Measurements from ENCODE around the gene BAHCC1. TPM values are rescaled to one million over a fixed set of nuclear protein-coding genes. Genes with fewer than 3 reads are reported as not detected.
"Not testable (repeated sequence)": the region's sequence is repeated elsewhere in the genome, so short reads cannot be mapped to it uniquely, and the experiment has no call there.

Gene BAHCC1
- total RNA-seq, 1 experiment from 2014 or later, result 8.7 TPM

DNA sequence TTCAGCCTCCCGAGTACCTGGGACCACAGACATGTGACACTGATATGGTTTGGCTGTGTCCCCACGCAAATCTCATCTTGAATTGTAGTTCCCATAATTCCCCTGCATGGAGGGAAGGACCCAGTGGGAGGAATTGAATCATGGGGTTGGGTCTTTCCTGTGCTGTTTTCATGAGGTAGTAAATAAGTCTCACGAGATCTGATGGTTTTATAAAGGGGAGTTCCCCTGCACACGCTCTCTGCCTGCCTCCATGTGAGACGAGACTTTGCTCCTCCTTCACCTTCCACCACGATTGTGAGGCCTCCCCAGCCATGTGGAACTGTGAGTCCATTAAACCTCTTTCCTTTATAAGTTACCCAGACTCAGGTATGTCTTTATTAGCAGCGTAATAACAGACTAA, 33.3 kb upstream of the BAHCC1 start:
- not testable (repeated sequence) for H3K27me3 ChIP-seq (ENCODE audit: control insufficient read depth, insufficient read depth, low read length); DNase-seq; H3K4me3 ChIP-seq (ENCODE audit: insufficient read depth, low read depth, low read length); H3K36me3 ChIP-seq (replicated peaks; ENCODE audit: control insufficient read depth, insufficient read depth, low read length)

- peaks cover 2% of the 10 kb centered on the region; the same call in 1 of the 2 replicates for H3K27me3 ChIP-seq (ENCODE audit: control insufficient read depth, insufficient read depth, low read length)
- H3K36me3 ChIP-seq (replicated peaks; ENCODE audit: control insufficient read depth, insufficient read depth, low read length), result no peaks in the 10 kb centered on the region
- DNase-seq, result no peak
- no peak overlapping the region for H3K4me3 ChIP-seq (ENCODE audit: insufficient read depth, low read depth, low read length)
Observed at GRCh38 chr17:81364278-81365147, 30.7 kb upstream of the BAHCC1 start.

GRCh38 chr17:81365148-81365600, 30.1 kb upstream of the BAHCC1 start:
- H3K27me3 ChIP-seq (ENCODE audit: control insufficient read depth, insufficient read depth, low read length), result peaks cover 2% of the 10 kb centered on the region; the same call in 1 of the 2 replicates
- H3K4me3 ChIP-seq (ENCODE audit: insufficient read depth, low read depth, low read length), result peak overlapping the region; percentile 8
- no peaks in the 10 kb centered on the region for H3K36me3 ChIP-seq (replicated peaks; ENCODE audit: control insufficient read depth, insufficient read depth, low read length)
- DNase-seq, result peak; percentile 89

DNA sequence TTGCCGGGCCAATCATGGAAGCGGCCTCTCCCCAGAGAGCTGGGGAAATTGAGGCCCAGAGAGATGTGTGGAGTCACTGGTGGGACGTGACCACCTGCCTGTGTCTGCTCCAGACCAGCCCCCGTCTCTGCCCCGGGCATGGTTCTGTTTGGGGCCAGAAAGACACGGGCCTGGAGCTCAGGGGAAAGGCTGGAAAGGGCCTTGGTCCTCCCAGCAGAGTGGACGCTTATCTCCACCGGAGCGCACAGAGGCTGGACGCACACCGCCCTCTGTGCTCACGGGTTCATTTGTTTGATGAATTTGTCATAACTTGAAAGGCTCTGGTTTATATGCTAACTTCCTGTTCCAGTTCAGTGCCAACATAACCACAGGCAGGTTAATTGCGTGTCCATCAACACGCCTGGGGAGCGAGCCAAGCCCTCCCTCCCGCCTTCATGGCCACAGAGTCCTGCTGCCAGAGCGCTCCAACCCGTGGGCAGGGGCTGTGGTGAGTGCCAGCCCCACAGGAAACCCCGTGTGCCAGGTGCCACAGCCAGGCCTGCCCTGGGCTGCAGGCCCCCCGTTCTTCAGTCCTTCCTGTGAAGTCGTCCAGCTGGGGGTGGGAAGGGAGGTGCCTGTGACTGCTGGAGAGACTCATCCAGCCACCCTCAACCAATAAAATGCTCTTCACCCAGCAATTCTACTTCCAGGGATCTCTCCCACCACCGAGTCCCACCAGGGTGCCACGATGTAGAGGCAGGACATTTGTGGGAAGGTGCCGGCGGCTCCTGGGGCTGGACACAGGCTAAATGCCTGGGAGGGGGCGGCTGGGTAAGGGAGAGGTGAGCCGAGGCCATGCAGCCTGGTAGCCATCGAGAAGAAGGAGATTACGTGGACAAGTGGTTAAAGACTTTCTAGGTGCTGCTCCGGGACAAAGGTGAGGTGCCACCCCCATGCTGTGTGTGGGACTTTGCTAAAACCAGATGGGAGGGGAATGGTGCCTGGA, 29.4 kb upstream of the BAHCC1 start:
- DNase-seq, result no peak
- Histone ChIP-seq H3K36me3 (replicated peaks; ENCODE audit: control insufficient read depth, insufficient read depth, low read length) (no peaks in the 10 kb centered on the region), H3K4me3 (ENCODE audit: insufficient read depth, low read depth, low read length) (no peak overlapping the region), H3K27me3 (ENCODE audit: control insufficient read depth, insufficient read depth, low read length) (peaks cover 2% of the 10 kb centered on the region; the same call in 1 of the 2 replicates)

DNA sequence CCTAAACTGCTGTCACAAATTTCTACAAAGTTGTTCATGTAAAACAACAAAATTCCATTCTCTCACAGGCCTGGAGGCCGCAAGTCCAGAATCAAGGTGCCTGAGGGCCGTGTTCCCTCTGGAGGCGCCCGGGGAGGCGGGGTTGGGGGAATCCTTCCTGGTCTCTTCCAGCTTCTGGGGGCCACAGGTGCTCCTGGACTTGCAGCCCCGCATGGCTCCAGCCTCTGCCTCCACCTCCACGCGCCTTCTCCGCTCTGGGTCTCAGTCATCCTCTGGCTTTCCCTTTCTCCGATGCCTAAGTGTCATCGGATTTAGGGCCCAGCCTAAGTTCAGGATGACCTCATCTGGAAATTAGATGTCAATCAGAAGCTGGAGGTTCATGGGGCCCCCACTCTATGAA, 28.6 kb upstream of the BAHCC1 start:
- H3K4me3 ChIP-seq (ENCODE audit: insufficient read depth, low read depth, low read length), result no peak overlapping the region
- peaks cover 2% of the 10 kb centered on the region; the same call in 1 of the 2 replicates for H3K27me3 ChIP-seq (ENCODE audit: control insufficient read depth, insufficient read depth, low read length)
- no peaks in the 10 kb centered on the region for H3K36me3 ChIP-seq (replicated peaks; ENCODE audit: control insufficient read depth, insufficient read depth, low read length)
- no peak for DNase-seq

GRCh38 chr17:81367171-81367570, 28.1 kb upstream of the BAHCC1 start:
- H3K36me3 ChIP-seq (replicated peaks; ENCODE audit: control insufficient read depth, insufficient read depth, low read length), result no peaks in the 10 kb centered on the region
- no peak overlapping the region for H3K4me3 ChIP-seq (ENCODE audit: insufficient read depth, low read depth, low read length)
- H3K27me3 ChIP-seq (ENCODE audit: control insufficient read depth, insufficient read depth, low read length), result peaks cover 2% of the 10 kb centered on the region; the same call in 1 of the 2 replicates
- DNase-seq, result no peak

- Histone ChIP-seq H3K4me3 (ENCODE audit: insufficient read depth, low read depth, low read length) (no peak overlapping the region), H3K27me3 (ENCODE audit: control insufficient read depth, insufficient read depth, low read length) (peaks cover 2% of the 10 kb centered on the region; the same call in 1 of the 2 replicates)
- DNase-seq, result no peak
Observed at GRCh38 chr17:81368161-81369022, 26.9 kb upstream of the BAHCC1 start.

DNA sequence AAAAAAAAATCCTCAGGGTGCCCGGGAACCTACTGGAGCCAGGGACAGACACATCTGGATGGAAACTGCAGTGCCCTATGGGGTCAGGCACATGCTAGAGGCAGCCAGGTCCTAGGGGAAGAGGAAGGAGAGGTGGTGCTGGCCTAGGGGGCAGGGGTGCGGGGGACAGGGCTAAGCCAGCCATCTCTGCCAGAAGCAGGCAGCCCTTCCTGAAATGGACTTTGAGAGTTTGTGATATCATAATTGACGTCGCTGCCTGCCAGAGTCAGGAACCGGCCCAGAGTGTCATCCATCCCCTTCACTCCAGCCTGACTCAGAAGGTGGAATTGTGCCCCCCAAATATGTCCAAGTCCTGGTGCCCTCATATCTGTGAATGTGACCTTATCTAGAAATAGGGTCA, 25.0 kb upstream of the BAHCC1 start:
- Histone ChIP-seq H3K27me3 (ENCODE audit: control insufficient read depth, insufficient read depth, low read length) (no peaks in the 10 kb centered on the region), H3K4me3 (ENCODE audit: insufficient read depth, low read depth, low read length) (no peak overlapping the region), H3K36me3 (replicated peaks; ENCODE audit: control insufficient read depth, insufficient read depth, low read length) (no peaks in the 10 kb centered on the region)
- no peak for DNase-seq

More at GRCh38 chr17:81368161-81369022, 26.9 kb upstream of the BAHCC1 start:
- H3K36me3 ChIP-seq (replicated peaks; ENCODE audit: control insufficient read depth, insufficient read depth, low read length), result no peaks in the 10 kb centered on the region

GRCh38 chr17:81371910-81372760, 23.1 kb upstream of the BAHCC1 start:
- Histone ChIP-seq H3K36me3 (replicated peaks; ENCODE audit: control insufficient read depth, insufficient read depth, low read length) (no peaks in the 10 kb centered on the region), H3K27me3 (ENCODE audit: control insufficient read depth, insufficient read depth, low read length) (no peaks in the 10 kb centered on the region), H3K4me3 (ENCODE audit: insufficient read depth, low read depth, low read length) (no peak overlapping the region)
- DNase-seq, result peak; percentile 87

DNA sequence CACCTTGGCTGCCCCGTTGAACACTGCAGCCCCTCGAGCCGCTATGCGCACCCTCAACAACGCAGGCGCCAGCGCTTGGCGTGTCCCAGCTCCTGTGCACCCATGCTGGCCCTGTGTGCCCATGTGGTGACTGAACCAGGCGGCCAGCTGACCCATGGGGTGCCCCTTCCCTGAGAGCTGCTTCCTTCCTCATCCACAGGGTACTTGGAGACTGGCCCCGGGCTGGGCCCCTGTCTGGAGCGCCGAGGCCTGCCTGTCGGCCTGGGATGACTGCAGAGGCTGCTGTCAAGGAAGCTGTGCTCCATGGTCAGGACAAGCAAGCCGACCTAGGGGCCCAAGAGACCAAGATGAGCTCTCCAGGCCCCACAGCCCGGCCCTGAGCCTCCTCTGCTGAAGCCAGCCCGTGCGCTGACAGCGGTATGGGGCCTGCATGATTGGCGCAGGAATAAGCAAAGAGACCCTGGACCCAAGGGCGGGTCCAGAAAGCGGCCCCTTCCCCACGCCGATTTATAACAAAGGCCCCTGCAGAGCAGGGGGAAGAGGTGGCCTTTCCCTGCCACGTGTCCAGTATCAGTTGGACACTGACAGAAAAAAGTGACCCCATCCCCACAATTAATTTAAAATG, 21.6 kb upstream of the BAHCC1 start:
- Histone ChIP-seq H3K36me3 (replicated peaks; ENCODE audit: control insufficient read depth, insufficient read depth, low read length) (no peaks in the 10 kb centered on the region), H3K27me3 (ENCODE audit: control insufficient read depth, insufficient read depth, low read length) (no peaks in the 10 kb centered on the region), H3K4me3 (ENCODE audit: insufficient read depth, low read depth, low read length) (no peak overlapping the region)
- no peak for DNase-seq

DNA sequence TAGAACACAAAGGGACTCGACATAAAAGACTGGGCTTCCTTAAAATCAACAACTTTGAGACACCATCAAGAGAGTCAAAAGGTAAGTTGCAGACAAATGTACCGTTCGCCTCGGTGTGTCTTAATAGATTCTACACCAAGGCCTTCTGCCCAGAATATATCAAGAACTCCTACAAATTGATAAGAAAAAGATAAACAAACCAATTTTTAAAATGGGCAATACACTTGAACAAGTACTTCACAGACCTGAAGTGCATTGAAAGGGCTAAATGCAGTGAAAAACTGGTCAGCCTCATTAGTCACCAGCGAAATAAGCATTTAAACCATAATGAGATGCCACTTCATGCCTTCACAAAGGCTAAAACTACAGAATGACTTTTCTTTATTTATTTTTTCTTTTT, 20.4 kb upstream of the BAHCC1 start:
- no peaks in the 10 kb centered on the region for H3K27me3 ChIP-seq (ENCODE audit: control insufficient read depth, insufficient read depth, low read length)
- no peaks in the 10 kb centered on the region for H3K36me3 ChIP-seq (replicated peaks; ENCODE audit: control insufficient read depth, insufficient read depth, low read length)
- no peak for DNase-seq
- H3K4me3 ChIP-seq (ENCODE audit: insufficient read depth, low read depth, low read length), result no peak overlapping the region

GRCh38 chr17:81376946-81377714, 18.1 kb upstream of the BAHCC1 start:
- Histone ChIP-seq H3K4me3 (ENCODE audit: insufficient read depth, low read depth, low read length) (no peak overlapping the region), H3K27me3 (ENCODE audit: control insufficient read depth, insufficient read depth, low read length) (no peaks in the 10 kb centered on the region), H3K36me3 (replicated peaks; ENCODE audit: control insufficient read depth, insufficient read depth, low read length) (no peaks in the 10 kb centered on the region)
- no peak for DNase-seq
